GM12874 (cell line): Measurements from ENCODE around the gene ANK2.

ENCODE experiments used
- TF ChIP-seq, protein P1 (sequence below): IDR thresholded peaks from 2 replicates; pipeline ENCODE4 v1.5.1; 2011; ENCODE audit warnings: low read depth, mild to moderate bottlenecking, control low read depth, low read length, moderate library complexity; ENCODE audit not compliant: insufficient read depth

ANK2 gene

DNA sequence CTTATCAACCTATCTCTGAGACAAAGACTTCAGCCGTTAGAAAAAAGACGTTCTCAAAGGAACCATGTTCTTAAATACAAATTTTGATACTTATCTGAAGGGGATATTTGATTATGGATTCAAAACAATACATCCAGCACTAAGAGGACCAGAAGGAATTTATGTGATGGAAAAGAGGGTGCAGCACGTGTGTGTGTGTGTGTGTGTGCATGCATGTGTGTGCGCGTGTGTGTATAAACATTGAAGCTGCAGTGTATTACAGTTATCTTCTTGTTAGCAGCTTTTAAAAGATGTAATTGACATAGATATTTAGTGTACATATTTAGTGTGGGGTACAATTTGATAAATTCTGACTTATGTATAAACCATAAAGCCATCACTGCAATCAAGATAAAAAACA is 44.9 kb downstream of the ANK2 start:
- TF ChIP-seq, protein P1, sequence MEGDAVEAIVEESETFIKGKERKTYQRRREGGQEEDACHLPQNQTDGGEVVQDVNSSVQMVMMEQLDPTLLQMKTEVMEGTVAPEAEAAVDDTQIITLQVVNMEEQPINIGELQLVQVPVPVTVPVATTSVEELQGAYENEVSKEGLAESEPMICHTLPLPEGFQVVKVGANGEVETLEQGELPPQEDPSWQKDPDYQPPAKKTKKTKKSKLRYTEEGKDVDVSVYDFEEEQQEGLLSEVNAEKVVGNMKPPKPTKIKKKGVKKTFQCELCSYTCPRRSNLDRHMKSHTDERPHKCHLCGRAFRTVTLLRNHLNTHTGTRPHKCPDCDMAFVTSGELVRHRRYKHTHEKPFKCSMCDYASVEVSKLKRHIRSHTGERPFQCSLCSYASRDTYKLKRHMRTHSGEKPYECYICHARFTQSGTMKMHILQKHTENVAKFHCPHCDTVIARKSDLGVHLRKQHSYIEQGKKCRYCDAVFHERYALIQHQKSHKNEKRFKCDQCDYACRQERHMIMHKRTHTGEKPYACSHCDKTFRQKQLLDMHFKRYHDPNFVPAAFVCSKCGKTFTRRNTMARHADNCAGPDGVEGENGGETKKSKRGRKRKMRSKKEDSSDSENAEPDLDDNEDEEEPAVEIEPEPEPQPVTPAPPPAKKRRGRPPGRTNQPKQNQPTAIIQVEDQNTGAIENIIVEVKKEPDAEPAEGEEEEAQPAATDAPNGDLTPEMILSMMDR, result no peak

DNA sequence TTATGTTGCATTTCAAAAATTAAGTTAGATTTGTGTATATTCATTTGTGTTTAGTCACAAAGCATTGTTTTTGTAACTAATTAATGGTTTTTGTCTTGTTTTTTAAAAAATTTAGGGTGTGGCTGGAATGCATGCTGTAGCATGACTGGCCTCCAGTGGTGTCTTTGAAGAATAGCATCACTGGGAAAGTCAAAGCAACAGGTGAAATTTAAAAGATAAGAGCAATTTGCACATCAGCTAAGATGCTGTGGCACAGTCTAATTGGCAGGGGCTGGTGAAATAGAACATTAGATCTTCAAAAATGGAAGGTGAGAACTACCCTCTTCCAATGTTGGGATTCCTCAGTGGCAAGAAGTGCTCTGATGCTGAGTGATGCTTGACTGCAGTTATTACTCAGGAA is 45.3 kb downstream of the ANK2 start:
- TF ChIP-seq, protein P1, result peak; percentile 62

DNA sequence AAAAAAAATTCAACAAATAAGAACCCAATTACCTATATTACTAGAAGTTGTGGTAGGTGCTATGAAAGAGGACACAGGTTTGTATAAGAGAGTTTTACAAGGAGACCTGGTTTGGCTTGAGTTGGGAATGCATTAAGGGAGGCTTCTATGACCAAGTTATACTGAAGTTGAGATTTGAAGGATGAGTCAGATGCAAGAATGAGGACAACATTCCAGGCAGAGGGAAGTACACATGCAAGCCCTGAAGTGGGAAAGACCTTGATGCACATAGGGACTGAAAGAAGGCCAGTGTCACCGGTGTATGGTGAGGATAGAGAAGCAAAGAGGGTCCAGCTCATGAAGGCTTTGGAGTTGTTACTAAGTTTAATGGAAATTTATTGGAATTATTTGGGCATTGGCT is 52.2 kb downstream of the ANK2 start:
- TF ChIP-seq, protein P1, result no peak

DNA sequence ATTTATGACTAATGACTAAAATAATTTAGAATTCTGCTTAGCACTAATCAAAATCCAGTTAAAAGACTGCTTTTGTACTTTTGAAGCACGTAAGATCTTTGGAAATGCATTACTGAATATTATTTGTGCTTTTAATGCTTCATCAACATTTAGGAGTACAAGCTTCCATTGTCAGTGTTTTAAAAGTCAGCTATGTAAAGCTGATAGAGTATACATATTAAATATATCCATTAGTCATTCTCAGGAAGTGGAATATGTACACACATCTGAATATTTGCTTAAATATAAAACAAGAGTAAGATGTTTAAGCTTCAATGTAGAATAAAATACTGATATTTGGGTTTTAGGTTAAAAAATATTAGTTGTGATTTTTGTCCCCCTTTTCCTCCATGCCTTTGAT is 54.1 kb downstream of the ANK2 start:
- TF ChIP-seq, protein P1, result no peak

DNA sequence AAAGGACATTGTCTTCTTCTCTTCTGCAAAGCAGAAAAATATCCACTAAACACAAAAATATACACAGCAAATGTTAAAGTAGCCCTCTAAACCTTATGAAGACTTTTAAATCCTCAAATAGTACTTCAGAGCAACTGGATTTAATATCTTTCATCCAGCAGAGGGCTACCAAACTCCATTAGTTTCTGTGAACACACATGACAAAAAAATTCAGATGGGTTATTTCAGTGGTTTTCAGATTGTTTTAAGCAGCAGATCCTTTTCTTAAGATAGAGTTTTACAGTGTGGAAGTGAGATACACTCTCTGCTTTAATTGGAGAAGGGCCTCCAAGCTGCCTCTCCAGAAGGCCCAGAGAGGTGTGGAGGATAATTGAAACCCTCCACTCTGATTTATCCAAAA is 56.7 kb downstream of the ANK2 start:
- TF ChIP-seq, protein P1, result no peak

DNA sequence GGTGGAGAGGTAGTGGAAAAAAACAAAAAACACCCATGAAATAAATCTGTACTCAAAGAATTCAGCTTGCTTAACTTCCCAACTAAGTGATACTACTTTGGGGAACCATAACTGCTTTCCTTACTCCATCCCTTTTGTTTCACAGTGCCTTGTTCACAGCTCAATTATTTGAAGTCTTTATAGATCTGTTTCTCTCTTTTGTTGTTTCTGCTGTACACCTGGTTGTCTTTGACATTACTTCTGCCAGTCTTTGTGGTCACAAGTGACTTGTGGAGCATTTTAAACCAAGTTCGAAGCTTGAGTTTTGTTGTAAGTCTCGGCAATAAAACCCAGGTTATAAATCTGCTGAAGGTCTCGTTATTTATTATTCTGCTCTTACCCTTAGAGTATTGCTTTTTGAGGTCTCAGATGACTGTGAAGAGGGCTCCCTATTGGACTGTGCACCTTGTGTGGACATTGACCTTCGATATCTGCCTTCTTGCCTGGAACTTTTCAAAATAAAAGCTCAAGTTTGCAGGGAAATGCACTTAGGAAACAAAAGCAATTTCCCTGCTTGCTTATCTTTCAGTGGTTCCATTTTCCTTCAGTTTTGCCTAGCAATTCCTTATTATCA is 59.8 kb downstream of the ANK2 start:
- TF ChIP-seq, protein P1, result no peak

DNA sequence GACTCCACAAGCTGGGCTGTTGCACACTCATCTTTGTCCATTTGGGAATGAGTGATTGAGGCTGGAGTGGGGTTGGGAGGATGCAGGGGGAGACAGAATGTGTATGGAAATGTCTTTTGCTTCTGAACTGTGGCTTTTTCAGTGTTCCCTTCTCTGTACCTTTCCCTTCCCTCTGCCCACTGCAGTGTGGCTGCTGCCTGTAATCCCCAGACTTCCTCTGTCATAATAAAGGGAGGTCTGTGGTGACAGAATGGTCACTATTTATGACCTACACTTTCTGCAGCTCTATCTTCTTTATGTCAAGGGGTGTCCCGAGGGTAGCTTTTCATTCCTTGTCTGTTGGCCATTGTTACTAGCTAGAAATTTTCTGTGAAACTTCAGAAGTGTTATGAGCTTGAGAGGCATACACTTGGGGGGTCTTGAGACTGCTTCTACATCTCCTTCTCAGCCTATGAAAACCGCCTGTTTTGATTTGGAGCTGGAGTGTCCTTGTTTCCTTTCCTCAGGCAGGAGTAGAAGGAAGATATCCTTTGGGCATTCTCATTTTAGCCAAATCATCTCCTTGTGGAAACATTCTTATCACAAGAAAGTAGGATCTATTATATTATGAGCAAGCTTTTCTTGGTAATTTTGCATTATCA is 63.0 kb downstream of the ANK2 start:
- TF ChIP-seq, protein P1, result no peak
